A549 (cell line): ENCODE measurements around the gene SRL.
"Not testable (repeated sequence)": the region's sequence is repeated elsewhere in the genome, so short reads cannot be mapped to it uniquely, and the experiment has no call there.

ENCODE experiments used
- CBX8 ChIP-seq: fragments of 200-600 bp; sonication (generic); IDR thresholded peaks from 2 replicates; pipeline ENCODE4 v1.6.1; 2016
- CEBPB ChIP-seq, 2 experiments: fragments of >200 bp in 1 of 2; sonication (Bioruptor Twin) in 1 of 2; formaldehyde crosslinking in 1 of 2; IDR thresholded peaks; 2 replicates each; pipeline ENCODE4 v1.6.1; 2012 to 2016
- CHD2 ChIP-seq: fragments of 150-350 bp; IDR thresholded peaks from 2 replicates; pipeline ENCODE4 v1.6.1; 2014; ENCODE audit warnings: low read length; ENCODE audit not compliant: partially characterized antibody
- CTCF ChIP-seq: fragments of >200 bp; sonication (Bioruptor Twin); formaldehyde crosslinking; IDR thresholded peaks from 3 replicates; pipeline ENCODE4 v1.5.1; 2016
- FOSL2 ChIP-seq, 2 experiments: fragments of 450-650 bp in 1 of 2; fragments of >200 bp in 1 of 2; sonication (Bioruptor Twin) in 1 of 2; formaldehyde crosslinking; IDR thresholded peaks; 2 replicates each; pipeline versions ENCODE4 v1.5.0 to v1.6.1; 2016 to 2020; ENCODE audit warnings: mild to moderate bottlenecking in 1 of 2, moderate library complexity in 1 of 2
- GATA3 ChIP-seq: IDR thresholded peaks from 2 replicates; pipeline ENCODE4 v1.6.1; 2012; ENCODE audit warnings: borderline replicate concordance
- JUNB ChIP-seq: fragments of >200 bp; sonication (Bioruptor Twin); formaldehyde crosslinking; IDR thresholded peaks from 2 replicates; pipeline ENCODE4 v1.6.1; 2016
- NR3C1 ChIP-seq: fragments of >200 bp; sonication (Bioruptor Twin); formaldehyde crosslinking; IDR thresholded peaks from 3 replicates; pipeline ENCODE4 v1.6.1; 2017
- POLR2A ChIP-seq: IDR thresholded peaks from 2 replicates; pipeline ENCODE4 v1.6.1; 2012; ENCODE audit warnings: mild to moderate bottlenecking, low read length
- RFX5 ChIP-seq: fragments of 450-650 bp; IDR thresholded peaks from 2 replicates; pipeline ENCODE4 v1.7.1; 2014; ENCODE audit warnings: antibody characterized with exemption, mild to moderate bottlenecking, moderate library complexity
- ZFP36 ChIP-seq: fragments of 450-650 bp; IDR thresholded peaks from 2 replicates; pipeline ENCODE4 v1.6.1; 2014; ENCODE audit warnings: borderline replicate concordance; ENCODE audit not compliant: partially characterized antibody
- TF ChIP-seq, protein P1 (sequence below): fragments of 450-650 bp; IDR thresholded peaks from 2 replicates; pipeline ENCODE4 v1.6.1; 2014; ENCODE audit warnings: antibody characterized with exemption
- TF ChIP-seq, protein P2 (sequence below): fragments of 200-600 bp; sonication (generic); IDR thresholded peaks from 2 replicates; pipeline ENCODE4 v1.6.1; 2016; ENCODE audit warnings: antibody characterized with exemption, mild to moderate bottlenecking, moderate library complexity

GRCh38 chr16:4153364-4153763, 88.5 kb downstream of the SRL start:
- TF ChIP-seq, protein P1, sequence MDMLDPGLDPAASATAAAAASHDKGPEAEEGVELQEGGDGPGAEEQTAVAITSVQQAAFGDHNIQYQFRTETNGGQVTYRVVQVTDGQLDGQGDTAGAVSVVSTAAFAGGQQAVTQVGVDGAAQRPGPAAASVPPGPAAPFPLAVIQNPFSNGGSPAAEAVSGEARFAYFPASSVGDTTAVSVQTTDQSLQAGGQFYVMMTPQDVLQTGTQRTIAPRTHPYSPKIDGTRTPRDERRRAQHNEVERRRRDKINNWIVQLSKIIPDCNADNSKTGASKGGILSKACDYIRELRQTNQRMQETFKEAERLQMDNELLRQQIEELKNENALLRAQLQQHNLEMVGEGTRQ: not testable (repeated sequence)
- not testable (repeated sequence) for TF ChIP-seq GATA3; POLR2A; RFX5; CTCF; ZFP36; CEBPB (IDR thresholded peaks at IDR 0.05); FOSL2 (IDR thresholded peaks at IDR 0.05); FOSL2 (CRISPR knock-in tag; IDR thresholded peaks at IDR 0.05); CBX8; NR3C1; JUNB; CHD2
- TF ChIP-seq, protein P2, sequence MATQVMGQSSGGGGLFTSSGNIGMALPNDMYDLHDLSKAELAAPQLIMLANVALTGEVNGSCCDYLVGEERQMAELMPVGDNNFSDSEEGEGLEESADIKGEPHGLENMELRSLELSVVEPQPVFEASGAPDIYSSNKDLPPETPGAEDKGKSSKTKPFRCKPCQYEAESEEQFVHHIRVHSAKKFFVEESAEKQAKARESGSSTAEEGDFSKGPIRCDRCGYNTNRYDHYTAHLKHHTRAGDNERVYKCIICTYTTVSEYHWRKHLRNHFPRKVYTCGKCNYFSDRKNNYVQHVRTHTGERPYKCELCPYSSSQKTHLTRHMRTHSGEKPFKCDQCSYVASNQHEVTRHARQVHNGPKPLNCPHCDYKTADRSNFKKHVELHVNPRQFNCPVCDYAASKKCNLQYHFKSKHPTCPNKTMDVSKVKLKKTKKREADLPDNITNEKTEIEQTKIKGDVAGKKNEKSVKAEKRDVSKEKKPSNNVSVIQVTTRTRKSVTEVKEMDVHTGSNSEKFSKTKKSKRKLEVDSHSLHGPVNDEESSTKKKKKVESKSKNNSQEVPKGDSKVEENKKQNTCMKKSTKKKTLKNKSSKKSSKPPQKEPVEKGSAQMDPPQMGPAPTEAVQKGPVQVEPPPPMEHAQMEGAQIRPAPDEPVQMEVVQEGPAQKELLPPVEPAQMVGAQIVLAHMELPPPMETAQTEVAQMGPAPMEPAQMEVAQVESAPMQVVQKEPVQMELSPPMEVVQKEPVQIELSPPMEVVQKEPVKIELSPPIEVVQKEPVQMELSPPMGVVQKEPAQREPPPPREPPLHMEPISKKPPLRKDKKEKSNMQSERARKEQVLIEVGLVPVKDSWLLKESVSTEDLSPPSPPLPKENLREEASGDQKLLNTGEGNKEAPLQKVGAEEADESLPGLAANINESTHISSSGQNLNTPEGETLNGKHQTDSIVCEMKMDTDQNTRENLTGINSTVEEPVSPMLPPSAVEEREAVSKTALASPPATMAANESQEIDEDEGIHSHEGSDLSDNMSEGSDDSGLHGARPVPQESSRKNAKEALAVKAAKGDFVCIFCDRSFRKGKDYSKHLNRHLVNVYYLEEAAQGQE: not testable (repeated sequence)
